Ovary (tissue), 3 donors: ENCODE results near the gene TAS2R38.

ENCODE experiments used
- CTCF ChIP-seq, 3 donors: fragments of 450-650 bp in 2 of 3; fragments of 200-600 bp in 1 of 3; IDR thresholded peaks; one replicate each; pipeline versions ENCODE4 v1.5.1 to v1.8.0; 2016 to 2022; ENCODE audit warnings: antibody characterized with exemption in 3 of 3, mild to moderate bottlenecking in 1 of 3
- EP300 ChIP-seq: sonication (generic); formaldehyde crosslinking; IDR thresholded peaks from one replicate; pipeline ENCODE4 v1.6.1; 2017; ENCODE audit warnings: antibody characterized with exemption
- POLR2A ChIP-seq: fragments of 450-650 bp; IDR thresholded peaks from one replicate; pipeline ENCODE4 v1.6.1; 2017; ENCODE audit warnings: antibody characterized with exemption, mild to moderate bottlenecking, moderate library complexity
- donor health status: DM: no; HTN: no; CAD: no.

DNA sequence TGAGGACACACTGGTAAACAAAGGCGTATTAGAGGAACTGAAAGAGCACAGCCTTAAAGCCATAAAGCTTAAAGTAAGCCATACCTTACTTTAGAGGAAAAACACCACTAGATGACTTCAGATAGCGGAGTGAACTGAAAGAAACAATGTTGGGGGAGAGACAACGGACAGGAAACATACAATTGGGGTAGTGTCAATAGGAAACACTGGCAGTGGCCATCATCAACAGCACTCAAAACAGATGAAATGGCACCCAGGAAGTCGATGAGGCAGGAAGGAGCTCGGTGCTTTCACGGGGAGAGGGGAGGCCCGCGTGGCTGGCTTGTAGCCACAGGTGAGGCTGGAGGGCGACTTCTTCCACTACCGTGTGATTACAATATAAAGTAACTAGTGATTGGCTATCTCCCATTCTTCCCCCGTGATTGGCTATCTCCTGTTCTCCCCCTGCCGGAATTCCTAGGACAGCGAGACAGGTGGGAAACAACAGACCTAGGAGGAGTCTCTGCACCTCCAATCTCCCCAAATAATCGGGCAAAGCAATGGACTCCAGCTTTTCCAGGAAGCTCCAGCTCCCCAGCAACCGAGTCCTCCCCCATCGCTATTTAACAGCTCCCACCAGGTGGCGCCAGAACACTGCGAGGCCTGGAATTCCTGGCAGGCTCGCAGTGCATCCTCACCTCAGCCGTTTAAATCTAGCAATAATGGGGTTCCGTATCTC, 2.4 kb upstream of the TAS2R38 start:
- no peak for TF ChIP-seq CTCF (IDR thresholded peaks at IDR 0.05)
- TF ChIP-seq POLR2A, result no peak
- no peak for TF ChIP-seq EP300
